ENCODE data around the gene QPCT.

The QPCT gene

DNA sequence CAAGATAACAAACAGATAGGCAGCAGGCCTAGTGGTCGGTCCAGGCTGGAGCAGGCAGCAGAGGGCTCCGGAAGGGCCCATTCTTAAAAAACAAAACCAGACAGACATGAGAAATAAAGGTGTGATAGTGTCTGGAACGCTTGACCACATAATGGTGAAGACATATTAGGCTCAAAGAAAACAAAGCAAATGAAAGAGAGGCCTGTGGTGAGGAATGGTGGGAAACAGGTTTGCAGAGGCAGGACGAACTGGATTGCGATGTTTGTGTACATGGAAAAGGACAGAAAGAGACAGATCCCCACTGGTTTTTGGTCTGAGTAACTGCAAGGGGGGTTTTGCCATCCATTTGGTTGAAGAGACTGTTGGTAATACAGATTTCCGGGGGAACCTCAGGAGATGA is 19.9 kb downstream of the QPCT start:
- no peak for DNase-seq (ENCODE audit: low read depth)
- no peak overlapping the region for H3K4me3 ChIP-seq (replicated peaks; ENCODE audit: low read depth, low read length)
- TF ChIP-seq, protein P1, sequence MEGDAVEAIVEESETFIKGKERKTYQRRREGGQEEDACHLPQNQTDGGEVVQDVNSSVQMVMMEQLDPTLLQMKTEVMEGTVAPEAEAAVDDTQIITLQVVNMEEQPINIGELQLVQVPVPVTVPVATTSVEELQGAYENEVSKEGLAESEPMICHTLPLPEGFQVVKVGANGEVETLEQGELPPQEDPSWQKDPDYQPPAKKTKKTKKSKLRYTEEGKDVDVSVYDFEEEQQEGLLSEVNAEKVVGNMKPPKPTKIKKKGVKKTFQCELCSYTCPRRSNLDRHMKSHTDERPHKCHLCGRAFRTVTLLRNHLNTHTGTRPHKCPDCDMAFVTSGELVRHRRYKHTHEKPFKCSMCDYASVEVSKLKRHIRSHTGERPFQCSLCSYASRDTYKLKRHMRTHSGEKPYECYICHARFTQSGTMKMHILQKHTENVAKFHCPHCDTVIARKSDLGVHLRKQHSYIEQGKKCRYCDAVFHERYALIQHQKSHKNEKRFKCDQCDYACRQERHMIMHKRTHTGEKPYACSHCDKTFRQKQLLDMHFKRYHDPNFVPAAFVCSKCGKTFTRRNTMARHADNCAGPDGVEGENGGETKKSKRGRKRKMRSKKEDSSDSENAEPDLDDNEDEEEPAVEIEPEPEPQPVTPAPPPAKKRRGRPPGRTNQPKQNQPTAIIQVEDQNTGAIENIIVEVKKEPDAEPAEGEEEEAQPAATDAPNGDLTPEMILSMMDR (IDR thresholded peaks at IDR 0.05; ENCODE audit: low read length, missing control alignments): no peak

DNA sequence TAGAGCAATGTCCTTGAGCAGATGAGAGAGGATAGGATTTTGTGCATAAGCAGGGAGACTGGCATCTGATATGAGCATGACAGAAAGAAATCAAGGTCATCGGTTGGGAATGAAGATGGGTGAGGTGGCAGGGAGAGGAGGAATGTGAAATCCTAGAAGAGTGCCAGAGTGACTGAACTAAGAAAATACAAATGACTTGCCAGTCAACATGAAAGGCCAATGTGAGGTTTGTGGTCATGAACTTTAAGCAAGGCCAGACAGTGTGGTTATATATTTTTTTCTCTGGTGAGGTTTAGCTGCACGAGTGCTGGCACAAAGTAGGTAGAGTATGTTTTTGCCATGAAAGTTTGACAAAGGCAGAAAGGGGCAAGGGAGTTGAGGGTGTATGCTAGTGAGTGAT is 21.2 kb downstream of the QPCT start:
- TF ChIP-seq, protein P1 (IDR thresholded peaks at IDR 0.05; ENCODE audit: low read length, missing control alignments): no peak
- no peak for DNase-seq (ENCODE audit: low read depth)

DNA sequence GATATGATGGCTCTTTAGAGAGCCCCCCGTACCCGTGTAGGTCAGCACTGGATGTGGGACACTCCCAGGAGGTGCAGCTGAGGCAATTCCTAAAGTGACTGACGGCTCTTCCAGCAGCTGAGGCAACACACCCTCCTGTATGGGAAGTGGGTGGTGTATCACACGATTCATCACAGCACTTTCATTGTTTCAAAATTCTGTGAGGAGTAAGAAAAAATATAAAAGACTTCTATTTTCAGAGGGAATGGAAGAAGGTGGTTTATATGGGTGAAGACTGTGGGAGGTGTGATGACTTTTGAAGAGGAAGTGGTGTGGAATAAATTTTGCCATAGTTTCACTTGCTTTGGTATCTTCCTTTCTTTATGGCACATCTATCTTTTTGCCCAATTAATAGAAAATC is 22.3 kb downstream of the QPCT start:
- TF ChIP-seq, protein P1 (IDR thresholded peaks at IDR 0.05; ENCODE audit: low read length, missing control alignments): no peak
- no peak for DNase-seq (ENCODE audit: low read depth)
- H3K4me3 ChIP-seq (replicated peaks; ENCODE audit: low read depth, low read length): no peak overlapping the region

More for the DNA sequence above, 21.2 kb downstream of the QPCT start:
- H3K4me3 ChIP-seq (replicated peaks; ENCODE audit: low read depth, low read length): no peak overlapping the region

DNA sequence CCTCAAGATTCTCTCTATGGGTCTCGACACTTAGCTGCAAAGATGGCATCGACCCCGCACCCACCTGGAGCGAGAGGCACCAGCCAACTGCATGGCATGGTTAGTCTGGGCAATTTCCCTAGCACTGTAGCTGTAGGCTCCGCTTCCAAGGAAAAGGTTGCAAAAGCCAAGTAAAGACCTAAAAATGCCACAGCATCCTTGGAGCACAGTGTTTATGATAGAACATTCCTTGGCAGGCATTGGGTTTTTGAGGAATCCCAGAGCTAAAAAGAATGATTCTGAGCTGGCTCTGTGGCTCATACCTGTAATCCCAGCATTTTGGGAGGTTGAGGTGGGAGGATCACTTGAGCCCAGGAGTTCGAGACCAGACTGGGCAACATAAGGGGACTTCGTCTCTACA is 22.9 kb downstream of the QPCT start:
- TF ChIP-seq, protein P1 (IDR thresholded peaks at IDR 0.05; ENCODE audit: low read length, missing control alignments): no peak
- DNase-seq (ENCODE audit: low read depth): no peak
- no peak overlapping the region for H3K4me3 ChIP-seq (replicated peaks; ENCODE audit: low read depth, low read length)

DNA sequence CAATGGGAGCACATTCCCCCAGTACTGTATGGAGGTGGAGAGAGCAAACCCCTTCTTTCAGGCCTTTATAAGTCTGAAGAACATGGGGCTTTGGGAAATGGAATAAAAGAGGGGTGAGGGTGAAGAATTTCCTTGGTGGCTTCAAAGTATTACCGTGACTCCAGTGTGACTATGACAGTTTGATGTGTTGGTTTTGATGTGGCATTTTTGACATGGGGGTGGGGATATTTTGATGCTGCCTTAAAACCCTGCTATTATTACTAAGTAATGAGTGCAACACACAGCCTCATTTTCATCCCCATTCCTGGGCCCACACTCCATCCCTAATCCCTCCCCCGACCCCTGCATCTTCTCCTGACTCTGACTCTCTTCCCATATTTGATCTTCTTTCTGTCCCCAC is 23.6 kb downstream of the QPCT start:
- TF ChIP-seq, protein P1 (IDR thresholded peaks at IDR 0.05; ENCODE audit: low read length, missing control alignments): no peak
- H3K4me3 ChIP-seq (replicated peaks; ENCODE audit: low read depth, low read length): no peak overlapping the region
- DNase-seq (ENCODE audit: low read depth): no peak

DNA sequence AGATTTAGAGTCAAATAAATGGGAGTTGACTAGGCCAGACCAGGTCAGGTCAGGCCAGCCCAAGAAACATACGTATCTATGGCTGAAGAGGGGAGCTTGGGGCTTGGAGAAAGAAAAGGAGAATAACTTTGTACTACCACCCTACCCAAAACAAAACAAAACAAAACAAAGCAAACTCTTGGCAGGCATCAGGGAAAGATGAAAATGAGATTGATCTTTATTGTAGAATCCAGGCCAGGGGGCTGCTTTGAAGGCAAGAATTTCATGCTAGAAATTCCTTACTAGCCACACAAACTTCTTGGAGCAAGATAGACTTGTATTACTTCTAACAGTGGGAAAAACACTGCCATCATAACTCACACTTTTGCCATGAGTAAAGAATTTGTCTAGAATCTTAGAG is 26.2 kb downstream of the QPCT start:
- TF ChIP-seq, protein P1 (IDR thresholded peaks at IDR 0.05; ENCODE audit: low read length, missing control alignments): no peak
- DNase-seq (ENCODE audit: low read depth): no peak
- H3K4me3 ChIP-seq (replicated peaks; ENCODE audit: low read depth, low read length): no peak overlapping the region

DNA sequence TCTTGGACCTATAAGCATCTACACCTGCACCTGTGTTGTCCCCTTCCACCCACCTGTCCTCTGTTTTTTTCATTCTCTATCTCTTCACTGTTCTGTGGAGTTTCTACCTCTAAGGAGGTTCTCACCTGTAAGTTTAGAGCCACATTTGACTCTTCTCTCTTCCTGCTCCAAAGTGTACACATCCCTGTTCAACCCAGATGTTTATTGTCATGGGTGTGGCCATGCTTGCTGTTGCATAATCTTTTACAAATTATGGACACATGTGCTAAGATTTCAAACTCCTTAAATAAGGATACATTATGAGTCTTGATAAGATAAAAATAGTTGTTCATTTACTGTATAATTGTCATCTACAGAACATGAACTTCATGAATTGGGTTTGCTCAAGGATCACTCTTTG is 27.6 kb downstream of the QPCT start:
- H3K4me3 ChIP-seq (replicated peaks; ENCODE audit: low read depth, low read length): no peak overlapping the region
- TF ChIP-seq, protein P1 (IDR thresholded peaks at IDR 0.05; ENCODE audit: low read length, missing control alignments): no peak
- DNase-seq (ENCODE audit: low read depth): no peak
